SK-N-SH treated with all-trans-retinoic acid at 6 μM for 48 hours (cell line): ENCODE data around the gene EEFSEC.
A peak's percentile ranks its signal among the peaks of the same experiment; 100 is the strongest.

Experiments used
- ATAC-seq: fragments of 200-7000 bp; cut with Tn5 transposase; 3 replicates; pipeline ENCODE4 v1.9.1; 2020; ENCODE audit warnings: mild to moderate bottlenecking, moderate library complexity
- ARNTL ChIP-seq: fragments of 450-650 bp; formaldehyde crosslinking; IDR thresholded peaks from 2 replicates; pipeline ENCODE4 v1.5.0; 2020; ENCODE audit warnings: low read depth, mild to moderate bottlenecking, moderate library complexity, borderline replicate concordance
- BACH2 ChIP-seq: fragments of 250-450 bp; sonication (Bioruptor Pico); IDR thresholded peaks from 2 replicates; pipeline ENCODE4 v1.9.0; 2021; ENCODE audit warnings: mild to moderate bottlenecking, borderline replicate concordance
- CSDC2 ChIP-seq: fragments of 250-450 bp; sonication (Bioruptor Pico); IDR thresholded peaks from 2 replicates; pipeline ENCODE4 v1.5.0; 2020; ENCODE audit warnings: mild to moderate bottlenecking, moderate library complexity
- ESRRG ChIP-seq: fragments of 250-450 bp; sonication (Bioruptor Pico); IDR thresholded peaks from 2 replicates; pipeline ENCODE4 v1.6.1; 2021; ENCODE audit warnings: mild to moderate bottlenecking
- GLIS3 ChIP-seq: fragments of 250-450 bp; sonication (Bioruptor Pico); IDR thresholded peaks from 2 replicates; pipeline ENCODE4 v1.5.0; 2020; ENCODE audit warnings: mild to moderate bottlenecking, moderate library complexity
- ISL1 ChIP-seq: fragments of 250-450 bp; sonication (Bioruptor Pico); IDR thresholded peaks from 2 replicates; pipeline ENCODE4 v2.1.2; 2022; ENCODE audit warnings: mild to moderate bottlenecking, moderate library complexity
- OSR1 ChIP-seq: fragments of 250-450 bp; sonication (Bioruptor Pico); IDR thresholded peaks from 2 replicates; pipeline ENCODE4 v1.8.0; 2022; ENCODE audit warnings: moderate library complexity, mild to moderate bottlenecking, inconsistent platforms
- PPARA ChIP-seq: fragments of 250-450 bp; sonication (Bioruptor Pico); IDR thresholded peaks from 2 replicates; pipeline ENCODE4 v1.5.0; 2020; ENCODE audit warnings: mild to moderate bottlenecking, borderline replicate concordance
- RARB ChIP-seq: fragments of 250-450 bp; sonication (Bioruptor Pico); IDR thresholded peaks from 2 replicates; pipeline ENCODE4 v1.8.0; 2021; ENCODE audit warnings: mild to moderate bottlenecking, moderate library complexity
- TOX ChIP-seq: fragments of 250-450 bp; sonication (Bioruptor Pico); IDR thresholded peaks from 2 replicates; pipeline ENCODE4 v1.8.0; 2021; ENCODE audit warnings: mild to moderate bottlenecking, moderate library complexity, borderline replicate concordance
- ZC3H10 ChIP-seq: fragments of 250-450 bp; sonication (Bioruptor Pico); IDR thresholded peaks from 2 replicates; pipeline ENCODE4 v1.5.1; 2021; ENCODE audit warnings: mild to moderate bottlenecking, moderate library complexity
- ZFP3 ChIP-seq: fragments of 250-450 bp; sonication (Bioruptor Pico); IDR thresholded peaks from 2 replicates; pipeline ENCODE4 v1.5.0; 2020; ENCODE audit warnings: mild to moderate bottlenecking, moderate library complexity
- ZNF565 ChIP-seq: fragments of 450-650 bp; formaldehyde crosslinking; conservative IDR thresholded peaks from 2 replicates; pipeline ENCODE4 v1.5.0; 2020; ENCODE audit warnings: low read depth, mild to moderate bottlenecking, moderate library complexity
- ZNF70 ChIP-seq: fragments of 450-650 bp; formaldehyde crosslinking; IDR thresholded peaks from 2 replicates; pipeline ENCODE4 v1.5.0; 2020; ENCODE audit warnings: mild to moderate bottlenecking, moderate library complexity
- ZNF8 ChIP-seq: fragments of 450-650 bp; formaldehyde crosslinking; IDR thresholded peaks from 2 replicates; pipeline ENCODE4 v1.5.0; 2020; ENCODE audit warnings: mild to moderate bottlenecking, moderate library complexity
- TF ChIP-seq, protein P1 (sequence below): fragments of 250-450 bp; sonication (Bioruptor Pico); IDR thresholded peaks from 2 replicates; pipeline ENCODE4 v1.5.0; 2020; ENCODE audit warnings: mild to moderate bottlenecking, moderate library complexity
- TF ChIP-seq, protein P2 (sequence below): fragments of 250-450 bp; sonication (Bioruptor Pico); IDR thresholded peaks from 2 replicates; pipeline ENCODE4 v1.8.0; 2020; ENCODE audit warnings: mild to moderate bottlenecking, moderate library complexity, borderline replicate concordance
- TF ChIP-seq, protein P3 (sequence below): fragments of 250-450 bp; sonication (Bioruptor Pico); IDR thresholded peaks from 2 replicates; pipeline ENCODE4 v1.5.1; 2020; ENCODE audit warnings: low read depth, mild to moderate bottlenecking, moderate library complexity
- TF ChIP-seq, protein P4 (sequence below): fragments of 250-450 bp; sonication (Bioruptor Pico); IDR thresholded peaks from 2 replicates; pipeline ENCODE4 v1.5.1; 2021; ENCODE audit warnings: mild to moderate bottlenecking, moderate library complexity
- TF ChIP-seq, protein P5 (sequence below): fragments of 250-450 bp; sonication (Bioruptor Pico); IDR thresholded peaks from 2 replicates; pipeline ENCODE4 v1.8.0; 2021; ENCODE audit warnings: low read depth, mild to moderate bottlenecking, moderate library complexity, borderline replicate concordance

The EEFSEC gene

DNA sequence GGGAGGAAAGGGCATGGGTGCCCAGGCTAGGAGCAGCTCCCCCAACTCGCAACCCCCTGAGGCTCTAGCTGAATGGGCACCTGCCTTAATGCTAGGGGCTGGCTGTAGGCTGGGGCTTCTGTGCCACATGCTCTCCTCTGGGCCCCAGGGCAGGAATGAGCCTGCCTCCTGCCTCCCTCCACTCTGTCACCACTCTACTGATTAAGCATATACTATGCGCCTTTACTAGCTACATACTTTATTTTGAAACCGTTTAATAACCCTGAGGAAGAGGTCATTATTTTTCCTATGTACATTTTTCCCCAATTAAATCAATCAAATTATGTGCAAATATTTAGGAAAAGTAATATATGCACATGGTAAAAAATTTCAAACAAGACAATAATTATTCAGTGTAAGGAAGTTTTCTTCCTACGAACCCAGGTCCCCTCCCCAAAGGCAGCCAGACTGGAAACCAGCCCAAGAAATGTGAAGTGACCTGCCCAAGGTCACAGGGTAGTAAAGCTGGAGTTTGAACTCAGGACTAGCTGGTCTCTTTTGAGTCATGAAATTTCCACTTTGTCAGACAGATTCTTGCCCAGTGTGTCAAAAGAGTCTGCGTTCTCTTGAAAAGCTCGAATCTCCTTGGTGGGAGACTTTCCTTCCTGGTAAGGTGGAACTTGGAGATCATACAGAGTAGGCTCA, 190.9 kb downstream of the EEFSEC start:
- ATAC-seq: peak; percentile 16; the same call in 1 of the 3 replicates
- TF ChIP-seq, protein P1, sequence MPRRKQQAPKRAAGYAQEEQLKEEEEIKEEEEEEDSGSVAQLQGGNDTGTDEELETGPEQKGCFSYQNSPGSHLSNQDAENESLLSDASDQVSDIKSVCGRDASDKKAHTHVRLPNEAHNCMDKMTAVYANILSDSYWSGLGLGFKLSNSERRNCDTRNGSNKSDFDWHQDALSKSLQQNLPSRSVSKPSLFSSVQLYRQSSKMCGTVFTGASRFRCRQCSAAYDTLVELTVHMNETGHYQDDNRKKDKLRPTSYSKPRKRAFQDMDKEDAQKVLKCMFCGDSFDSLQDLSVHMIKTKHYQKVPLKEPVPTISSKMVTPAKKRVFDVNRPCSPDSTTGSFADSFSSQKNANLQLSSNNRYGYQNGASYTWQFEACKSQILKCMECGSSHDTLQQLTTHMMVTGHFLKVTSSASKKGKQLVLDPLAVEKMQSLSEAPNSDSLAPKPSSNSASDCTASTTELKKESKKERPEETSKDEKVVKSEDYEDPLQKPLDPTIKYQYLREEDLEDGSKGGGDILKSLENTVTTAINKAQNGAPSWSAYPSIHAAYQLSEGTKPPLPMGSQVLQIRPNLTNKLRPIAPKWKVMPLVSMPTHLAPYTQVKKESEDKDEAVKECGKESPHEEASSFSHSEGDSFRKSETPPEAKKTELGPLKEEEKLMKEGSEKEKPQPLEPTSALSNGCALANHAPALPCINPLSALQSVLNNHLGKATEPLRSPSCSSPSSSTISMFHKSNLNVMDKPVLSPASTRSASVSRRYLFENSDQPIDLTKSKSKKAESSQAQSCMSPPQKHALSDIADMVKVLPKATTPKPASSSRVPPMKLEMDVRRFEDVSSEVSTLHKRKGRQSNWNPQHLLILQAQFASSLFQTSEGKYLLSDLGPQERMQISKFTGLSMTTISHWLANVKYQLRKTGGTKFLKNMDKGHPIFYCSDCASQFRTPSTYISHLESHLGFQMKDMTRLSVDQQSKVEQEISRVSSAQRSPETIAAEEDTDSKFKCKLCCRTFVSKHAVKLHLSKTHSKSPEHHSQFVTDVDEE (CRISPR knock-in tag): no peak
- TF ChIP-seq ISL1 (CRISPR knock-in tag) (no peak), GLIS3 (CRISPR knock-in tag) (no peak), RARB (no peak), CSDC2 (CRISPR knock-in tag) (no peak), ZNF8 (no peak), BACH2 (CRISPR knock-in tag) (no peak), ZFP3 (no peak), PPARA (CRISPR knock-in tag) (no peak)
- TF ChIP-seq, protein P2, sequence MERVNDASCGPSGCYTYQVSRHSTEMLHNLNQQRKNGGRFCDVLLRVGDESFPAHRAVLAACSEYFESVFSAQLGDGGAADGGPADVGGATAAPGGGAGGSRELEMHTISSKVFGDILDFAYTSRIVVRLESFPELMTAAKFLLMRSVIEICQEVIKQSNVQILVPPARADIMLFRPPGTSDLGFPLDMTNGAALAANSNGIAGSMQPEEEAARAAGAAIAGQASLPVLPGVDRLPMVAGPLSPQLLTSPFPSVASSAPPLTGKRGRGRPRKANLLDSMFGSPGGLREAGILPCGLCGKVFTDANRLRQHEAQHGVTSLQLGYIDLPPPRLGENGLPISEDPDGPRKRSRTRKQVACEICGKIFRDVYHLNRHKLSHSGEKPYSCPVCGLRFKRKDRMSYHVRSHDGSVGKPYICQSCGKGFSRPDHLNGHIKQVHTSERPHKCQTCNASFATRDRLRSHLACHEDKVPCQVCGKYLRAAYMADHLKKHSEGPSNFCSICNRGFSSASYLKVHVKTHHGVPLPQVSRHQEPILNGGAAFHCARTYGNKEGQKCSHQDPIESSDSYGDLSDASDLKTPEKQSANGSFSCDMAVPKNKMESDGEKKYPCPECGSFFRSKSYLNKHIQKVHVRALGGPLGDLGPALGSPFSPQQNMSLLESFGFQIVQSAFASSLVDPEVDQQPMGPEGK: no peak

DNA sequence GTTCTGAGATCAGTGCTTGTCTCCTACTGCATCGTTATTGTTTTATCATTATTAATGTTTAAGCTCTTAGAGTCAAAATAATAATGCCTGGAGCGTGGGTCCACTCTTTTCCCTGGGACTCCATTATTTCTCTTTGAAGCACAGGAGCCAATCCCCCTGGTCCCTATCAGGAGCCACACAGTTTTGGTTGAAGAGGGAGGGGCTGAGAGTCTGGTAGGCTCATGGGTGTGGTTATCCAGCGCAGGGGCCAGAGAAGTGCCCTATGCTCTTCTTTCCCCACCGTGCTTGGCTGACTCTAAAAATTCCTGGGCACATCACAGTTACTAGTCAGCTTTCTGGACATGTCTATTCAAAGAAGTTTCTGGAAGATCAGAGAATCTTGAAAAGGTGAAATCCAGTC, 191.9 kb downstream of the EEFSEC start:
- TF ChIP-seq OSR1 (CRISPR knock-in tag): no peak
- no peak for TF ChIP-seq RARB
- no peak for TF ChIP-seq ZNF565 (CRISPR knock-in tag)
- no peak for TF ChIP-seq ZNF70 (CRISPR knock-in tag)
- TF ChIP-seq ZC3H10: no peak
- no peak for TF ChIP-seq CSDC2 (CRISPR knock-in tag)
- no peak for TF ChIP-seq PPARA (CRISPR knock-in tag)
- TF ChIP-seq ZFP3: no peak
- TF ChIP-seq, protein P3, sequence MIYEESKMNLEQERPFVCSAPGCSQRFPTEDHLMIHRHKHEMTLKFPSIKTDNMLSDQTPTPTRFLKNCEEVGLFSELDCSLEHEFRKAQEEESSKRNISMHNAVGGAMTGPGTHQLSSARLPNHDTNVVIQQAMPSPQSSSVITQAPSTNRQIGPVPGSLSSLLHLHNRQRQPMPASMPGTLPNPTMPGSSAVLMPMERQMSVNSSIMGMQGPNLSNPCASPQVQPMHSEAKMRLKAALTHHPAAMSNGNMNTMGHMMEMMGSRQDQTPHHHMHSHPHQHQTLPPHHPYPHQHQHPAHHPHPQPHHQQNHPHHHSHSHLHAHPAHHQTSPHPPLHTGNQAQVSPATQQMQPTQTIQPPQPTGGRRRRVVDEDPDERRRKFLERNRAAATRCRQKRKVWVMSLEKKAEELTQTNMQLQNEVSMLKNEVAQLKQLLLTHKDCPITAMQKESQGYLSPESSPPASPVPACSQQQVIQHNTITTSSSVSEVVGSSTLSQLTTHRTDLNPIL (CRISPR knock-in tag): no peak
- no peak for TF ChIP-seq TOX (CRISPR knock-in tag)
- no peak for TF ChIP-seq ESRRG
- TF ChIP-seq BACH2 (CRISPR knock-in tag): no peak
- no peak for TF ChIP-seq ZNF8
- TF ChIP-seq, protein P1 (CRISPR knock-in tag): no peak
- TF ChIP-seq, protein P4, sequence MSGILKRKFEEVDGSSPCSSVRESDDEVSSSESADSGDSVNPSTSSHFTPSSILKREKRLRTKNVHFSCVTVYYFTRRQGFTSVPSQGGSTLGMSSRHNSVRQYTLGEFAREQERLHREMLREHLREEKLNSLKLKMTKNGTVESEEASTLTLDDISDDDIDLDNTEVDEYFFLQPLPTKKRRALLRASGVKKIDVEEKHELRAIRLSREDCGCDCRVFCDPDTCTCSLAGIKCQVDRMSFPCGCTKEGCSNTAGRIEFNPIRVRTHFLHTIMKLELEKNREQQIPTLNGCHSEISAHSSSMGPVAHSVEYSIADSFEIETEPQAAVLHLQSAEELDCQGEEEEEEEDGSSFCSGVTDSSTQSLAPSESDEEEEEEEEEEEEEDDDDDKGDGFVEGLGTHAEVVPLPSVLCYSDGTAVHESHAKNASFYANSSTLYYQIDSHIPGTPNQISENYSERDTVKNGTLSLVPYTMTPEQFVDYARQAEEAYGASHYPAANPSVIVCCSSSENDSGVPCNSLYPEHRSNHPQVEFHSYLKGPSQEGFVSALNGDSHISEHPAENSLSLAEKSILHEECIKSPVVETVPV (CRISPR knock-in tag): no peak
- TF ChIP-seq, protein P5, sequence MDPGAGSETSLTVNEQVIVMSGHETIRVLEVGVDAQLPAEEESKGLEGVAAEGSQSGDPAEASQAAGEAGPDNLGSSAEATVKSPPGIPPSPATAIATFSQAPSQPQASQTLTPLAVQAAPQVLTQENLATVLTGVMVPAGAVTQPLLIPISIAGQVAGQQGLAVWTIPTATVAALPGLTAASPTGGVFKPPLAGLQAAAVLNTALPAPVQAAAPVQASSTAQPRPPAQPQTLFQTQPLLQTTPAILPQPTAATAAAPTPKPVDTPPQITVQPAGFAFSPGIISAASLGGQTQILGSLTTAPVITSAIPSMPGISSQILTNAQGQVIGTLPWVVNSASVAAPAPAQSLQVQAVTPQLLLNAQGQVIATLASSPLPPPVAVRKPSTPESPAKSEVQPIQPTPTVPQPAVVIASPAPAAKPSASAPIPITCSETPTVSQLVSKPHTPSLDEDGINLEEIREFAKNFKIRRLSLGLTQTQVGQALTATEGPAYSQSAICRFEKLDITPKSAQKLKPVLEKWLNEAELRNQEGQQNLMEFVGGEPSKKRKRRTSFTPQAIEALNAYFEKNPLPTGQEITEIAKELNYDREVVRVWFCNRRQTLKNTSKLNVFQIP (CRISPR knock-in tag): no peak
- TF ChIP-seq ARNTL (CRISPR knock-in tag): no peak
- no peak for TF ChIP-seq GLIS3 (CRISPR knock-in tag)
- TF ChIP-seq, all 23 proteins: peak for 0

More for the DNA sequence above, 191.9 kb downstream of the EEFSEC start:
- no peak for ATAC-seq
